ENCODE data around the gene OTUB2. TPM values are rescaled to one million over a fixed set of nuclear protein-coding genes. Genes with fewer than 3 reads are reported as not detected.

The OTUB2 gene
- total and polyA plus RNA-seq, 2 donors (not counting 3 experiments of a cell fraction or from before 2014, with no cell fraction given): 0.70 to 1.6 TPM

- peaks cover 0 to 8% of the 10 kb centered on the region in 2 experiments for H3K27me3 ChIP-seq (ENCODE audit: control insufficient read depth in 2 of 2, insufficient read depth in 2 of 2, low read length in 2 of 2)
- no peaks in the 10 kb centered on the region for H4K20me1 ChIP-seq (replicated peaks; ENCODE audit: control insufficient read depth, extremely low read depth, insufficient read depth, low read length)
- ChIA-PET POLR2A (no interaction called here), CTCF (interaction anchor here (0.6 to 1.9 kb wide), 4 partner anchors 16 to 1250 kb away, joined by 3 to 7 read pairs (median 3); no protein-coding TSS in a partner anchor)
- no peaks in the 10 kb centered on the region for H3K9me1 ChIP-seq (replicated peaks; ENCODE audit: control insufficient read depth, extremely low read depth, insufficient read depth, low read length)
- TF ChIP-seq CTCF (IDR thresholded peaks at IDR 0.05; ENCODE audit: extremely low read depth in 1 of 2, insufficient read depth in 1 of 2, low read depth in 1 of 2, low read length in 2 of 2) (no peak), FOS (IDR thresholded peaks at IDR 0.05; ENCODE audit: borderline replicate concordance, insufficient read depth, low read length) (no peak), POLR2AphosphoS5 (IDR thresholded peaks at IDR 0.05; ENCODE audit: insufficient read depth, low read depth, low read length) (no peak), MYC (IDR thresholded peaks at IDR 0.05; ENCODE audit: low read depth, low read length) (no peak), GATA2 (IDR thresholded peaks at IDR 0.05; ENCODE audit: insufficient read depth, insufficient read length, low read depth, low read length) (no peak), POLR2A (IDR thresholded peaks at IDR 0.05; ENCODE audit: low read depth, low read length) (no peak), EZH2 (IDR thresholded peaks at IDR 0.05; ENCODE audit: borderline replicate concordance, low read depth, low read length, severe bottlenecking) (no peak), JUN (IDR thresholded peaks at IDR 0.05; ENCODE audit: borderline replicate concordance, insufficient read depth, insufficient read length, low read depth) (no peak)
- TF ChIP-seq, protein P1, sequence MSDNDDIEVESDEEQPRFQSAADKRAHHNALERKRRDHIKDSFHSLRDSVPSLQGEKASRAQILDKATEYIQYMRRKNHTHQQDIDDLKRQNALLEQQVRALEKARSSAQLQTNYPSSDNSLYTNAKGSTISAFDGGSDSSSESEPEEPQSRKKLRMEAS (IDR thresholded peaks at IDR 0.05; ENCODE audit: insufficient read depth, insufficient read length): no peak
- no peaks in the 10 kb centered on the region for H3K9me3 ChIP-seq (replicated peaks; ENCODE audit: control insufficient read depth, insufficient read depth, low read length)
- no peak overlapping the region for H2AFZ ChIP-seq (ENCODE audit: low read depth, low read length)
- H3K36me3 ChIP-seq (ENCODE audit: control insufficient read depth in 2 of 2, extremely low read depth in 1 of 2, insufficient read depth in 2 of 2, low read length in 2 of 2): no peaks in the 10 kb centered on the region
- BruUV-seq (replicated peaks): no TSS peak
- no peaks in the 10 kb centered on the region for H3K4me1 ChIP-seq (ENCODE audit: control insufficient read depth, extremely low read depth, insufficient read depth, low read length)
- intact Hi-C loops (cut with micrococcal nuclease): no loop called here
- no peak for DNase-seq (ENCODE audit: low read depth, low spot score)
- H3K4me2 ChIP-seq (ENCODE audit: insufficient read depth, low read length): no peak overlapping the region
- H3K27ac ChIP-seq (ENCODE audit: insufficient read depth, low read depth, low read length): no peak overlapping the region
- dilution Hi-C loops (cut with MboI; ENCODE audit: extremely low pct_ligation_motif_present, low sequenced_read_pairs): no loop called here
- H3K79me2 ChIP-seq (ENCODE audit: control insufficient read depth, insufficient read depth, low read length): no peaks in the 10 kb centered on the region
- no peak overlapping the region for H3K4me3 ChIP-seq (replicated peaks in 1 of 3; ENCODE audit: insufficient read depth in 1 of 3, low read depth in 1 of 3, low read length in 3 of 3)
- no peak for FAIRE-seq
- no peak overlapping the region for H3K9ac ChIP-seq (replicated peaks; ENCODE audit: extremely low read depth, insufficient read depth, low read length)
These were observed 5.9 kb upstream of the OTUB2 start for GRCh38 chr14:94020267-94020666.
